ENCODE results near the gene LRFN5.

GRCh38 chr14:41570415-41571155 lies 36.1 kb upstream of the LRFN5 start:
- TF ChIP-seq MAX (IDR thresholded peaks at IDR 0.05) (no peak), ZNF274 (IDR thresholded peaks at IDR 0.05; ENCODE audit: borderline replicate concordance, extremely low read depth, low read length) (no peak), POLR2A (IDR thresholded peaks at IDR 0.05; ENCODE audit: control extremely low read depth in 1 of 2, low read depth in 2 of 2, low read length in 2 of 2) (no peak), EZH2 (IDR thresholded peaks at IDR 0.05; ENCODE audit: low read depth, low read length, severe bottlenecking) (no peak), SRF (IDR thresholded peaks at IDR 0.05; ENCODE audit: low read depth, low read length) (no peak)
- TF ChIP-seq, protein P1, sequence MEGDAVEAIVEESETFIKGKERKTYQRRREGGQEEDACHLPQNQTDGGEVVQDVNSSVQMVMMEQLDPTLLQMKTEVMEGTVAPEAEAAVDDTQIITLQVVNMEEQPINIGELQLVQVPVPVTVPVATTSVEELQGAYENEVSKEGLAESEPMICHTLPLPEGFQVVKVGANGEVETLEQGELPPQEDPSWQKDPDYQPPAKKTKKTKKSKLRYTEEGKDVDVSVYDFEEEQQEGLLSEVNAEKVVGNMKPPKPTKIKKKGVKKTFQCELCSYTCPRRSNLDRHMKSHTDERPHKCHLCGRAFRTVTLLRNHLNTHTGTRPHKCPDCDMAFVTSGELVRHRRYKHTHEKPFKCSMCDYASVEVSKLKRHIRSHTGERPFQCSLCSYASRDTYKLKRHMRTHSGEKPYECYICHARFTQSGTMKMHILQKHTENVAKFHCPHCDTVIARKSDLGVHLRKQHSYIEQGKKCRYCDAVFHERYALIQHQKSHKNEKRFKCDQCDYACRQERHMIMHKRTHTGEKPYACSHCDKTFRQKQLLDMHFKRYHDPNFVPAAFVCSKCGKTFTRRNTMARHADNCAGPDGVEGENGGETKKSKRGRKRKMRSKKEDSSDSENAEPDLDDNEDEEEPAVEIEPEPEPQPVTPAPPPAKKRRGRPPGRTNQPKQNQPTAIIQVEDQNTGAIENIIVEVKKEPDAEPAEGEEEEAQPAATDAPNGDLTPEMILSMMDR (IDR thresholded peaks at IDR 0.05; ENCODE audit: control extremely low read depth in 1 of 3, insufficient read depth in 1 of 3, low read depth in 1 of 3, low read length in 3 of 3): no peak

Data from H1 (cell line).